GM19455 (cell line): ENCODE data around the gene GALE.
"Not testable (repeated sequence)": the region's sequence is repeated elsewhere in the genome, so short reads cannot be mapped to it uniquely, and the experiment has no call there.

ENCODE experiments used
- ATAC-seq: cut with Tn5 transposase; IDR thresholded peaks from one replicate; pipeline ENCODE4 v1.9.1; 2021; ENCODE audit not compliant: unreplicated experiment

The GALE gene

DNA sequence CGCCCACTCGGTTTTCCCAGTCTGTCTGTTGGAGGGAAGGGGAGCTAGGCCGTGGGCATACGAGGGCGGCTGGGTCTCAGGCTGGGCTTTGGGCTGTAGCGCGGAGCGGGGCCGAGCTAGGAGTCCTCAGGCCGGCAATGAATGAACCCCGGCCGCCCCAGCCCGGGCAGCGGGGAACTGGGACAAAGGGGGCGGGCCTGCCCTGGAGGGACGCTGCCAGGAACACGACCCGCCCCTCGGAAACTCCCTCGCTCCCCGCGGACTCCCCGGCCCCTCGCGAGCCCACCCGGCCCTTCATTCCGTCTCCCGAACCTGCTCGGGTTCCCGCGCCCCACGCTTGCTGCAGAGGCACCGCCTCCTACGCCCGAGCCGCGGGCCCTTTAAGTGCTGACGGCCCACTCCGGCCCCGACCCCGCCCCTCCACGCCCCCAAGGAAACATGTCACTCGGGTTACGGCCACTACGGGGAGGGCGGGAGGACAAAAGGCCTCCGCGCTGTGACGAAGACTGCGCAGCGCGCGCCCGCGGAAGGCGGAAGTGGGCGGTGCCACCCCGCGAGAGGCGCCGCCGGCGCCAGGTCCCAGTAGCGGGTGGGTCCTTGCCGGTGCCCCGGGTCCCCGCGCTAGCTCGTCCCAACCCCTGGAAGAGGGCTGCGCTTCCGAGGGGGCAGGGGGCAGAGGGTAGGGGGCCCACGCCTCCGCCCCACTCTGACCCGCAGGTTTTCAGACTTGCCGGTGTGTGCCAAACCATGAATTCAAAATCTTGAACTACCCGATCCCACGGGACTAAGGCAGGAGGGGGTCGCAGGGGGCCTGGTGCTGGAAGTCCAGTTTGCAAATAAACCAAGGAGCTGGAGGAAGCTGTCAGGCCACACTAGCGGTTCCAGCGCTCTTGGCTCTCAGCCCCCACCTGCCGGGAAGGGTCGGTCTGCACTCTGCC lies at the start of gene GALE:
Gene GALE (minus strand): TSS at position 355 of the 938 bp plus-strand sequence. CDS start 1,747 bp downstream, outside the sequence.
- peak; percentile 74 for ATAC-seq

GRCh38 chr1:23848673-23849616 lies 48.4 kb upstream of the GALE start:
- no peak for ATAC-seq

DNA sequence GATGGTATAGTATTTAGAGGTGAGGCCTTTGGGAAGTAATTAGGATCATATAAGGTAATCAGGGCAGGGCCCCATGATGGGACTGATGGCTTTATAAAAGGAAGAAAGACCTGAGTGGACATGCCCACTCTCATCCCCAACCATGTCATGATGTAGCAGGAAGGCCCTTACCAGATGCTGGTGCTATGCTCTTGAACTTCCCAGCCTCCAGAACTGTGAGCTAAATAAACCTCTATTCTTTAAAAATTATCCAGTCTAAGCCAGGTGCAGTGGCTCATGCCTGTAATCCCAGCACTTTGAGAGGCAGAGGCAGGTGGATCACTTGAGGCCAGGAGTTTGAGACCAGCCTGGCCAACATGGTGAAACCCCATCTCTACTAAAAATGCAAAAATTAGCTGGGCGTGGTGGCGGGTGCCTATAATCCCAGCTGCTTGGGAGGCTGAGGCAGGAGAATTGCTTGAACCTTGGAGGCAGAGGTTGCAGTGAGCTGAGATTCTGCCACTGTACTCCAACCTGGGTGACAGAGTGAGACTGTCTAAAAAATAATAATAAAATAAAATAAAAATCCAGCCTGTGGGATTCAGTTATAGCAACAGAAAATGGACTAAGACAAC lies 47.0 kb upstream of the GALE start:
- not testable (repeated sequence) for ATAC-seq

- no peak for ATAC-seq
These were observed 44.6 kb upstream of the GALE start for GRCh38 chr1:23845163-23845562.

- ATAC-seq, result no peak
These were observed 43.1 kb upstream of the GALE start for GRCh38 chr1:23843644-23844043.

DNA sequence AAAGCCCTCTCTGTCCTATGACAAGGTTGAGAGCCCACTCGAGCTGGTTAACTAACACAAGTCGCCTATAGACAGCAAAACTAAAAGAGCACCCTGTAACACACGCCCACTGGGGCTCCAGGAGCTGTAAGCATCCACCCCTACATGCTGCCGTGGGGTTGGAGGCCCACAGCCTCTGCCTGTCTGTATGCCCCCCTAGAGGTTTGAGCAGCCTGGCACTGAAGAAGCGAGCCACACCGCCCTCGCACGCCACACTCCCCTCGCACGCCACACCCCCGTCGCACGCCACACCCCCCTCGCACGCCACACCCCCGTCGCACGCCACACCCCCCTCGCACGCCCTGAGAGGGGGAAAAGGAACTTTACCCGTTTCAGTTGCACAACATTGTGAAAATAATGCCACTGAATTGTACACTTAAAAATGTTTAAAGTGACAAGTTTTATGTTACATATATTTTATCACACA lies 37.9 kb upstream of the GALE start:
- peak; percentile 63 for ATAC-seq

- no peak for ATAC-seq
These were observed 37.4 kb upstream of the GALE start for GRCh38 chr1:23837908-23838307.

DNA sequence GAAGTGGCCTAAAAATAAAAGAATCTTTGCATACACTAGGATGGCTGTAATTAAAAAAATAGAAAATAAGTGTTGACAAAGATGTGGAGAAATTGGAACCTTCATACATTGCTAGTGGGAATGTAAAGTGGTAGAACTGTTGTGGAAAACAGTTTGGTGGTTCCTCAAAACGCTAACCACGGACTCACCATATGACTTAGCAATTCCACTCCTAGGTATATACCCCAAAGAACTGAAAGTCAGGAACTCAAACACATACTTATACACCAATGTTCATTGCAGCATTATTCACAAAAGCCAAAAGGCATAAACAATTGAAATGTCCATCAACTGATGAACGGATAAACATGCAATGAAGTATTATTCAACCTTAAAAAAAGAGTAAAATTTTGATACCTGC lies 35.5 kb upstream of the GALE start:
- no peak for ATAC-seq

- not testable (repeated sequence) for ATAC-seq
These were observed 33.6 kb upstream of the GALE start for GRCh38 chr1:23834156-23834555.

DNA sequence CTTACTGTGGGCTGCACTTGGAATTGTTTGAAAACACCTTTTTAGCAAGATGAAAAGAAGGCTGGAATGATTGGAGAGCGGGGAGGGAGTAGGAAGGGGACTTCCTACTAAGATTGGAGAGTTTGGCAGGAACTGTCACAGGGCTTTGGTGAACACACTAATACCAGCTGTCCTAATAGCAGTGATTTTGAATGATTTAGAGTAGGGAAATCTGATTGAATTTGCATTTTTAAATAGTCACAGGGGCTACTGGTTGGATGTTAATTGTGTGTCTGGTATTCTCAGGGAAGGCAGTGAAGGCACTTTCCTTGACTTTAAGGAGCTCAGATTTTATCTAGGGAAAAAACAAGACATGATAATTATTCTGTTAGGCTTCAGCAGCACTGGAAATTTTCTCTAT lies 27.2 kb upstream of the GALE start:
- ATAC-seq, result no peak

DNA sequence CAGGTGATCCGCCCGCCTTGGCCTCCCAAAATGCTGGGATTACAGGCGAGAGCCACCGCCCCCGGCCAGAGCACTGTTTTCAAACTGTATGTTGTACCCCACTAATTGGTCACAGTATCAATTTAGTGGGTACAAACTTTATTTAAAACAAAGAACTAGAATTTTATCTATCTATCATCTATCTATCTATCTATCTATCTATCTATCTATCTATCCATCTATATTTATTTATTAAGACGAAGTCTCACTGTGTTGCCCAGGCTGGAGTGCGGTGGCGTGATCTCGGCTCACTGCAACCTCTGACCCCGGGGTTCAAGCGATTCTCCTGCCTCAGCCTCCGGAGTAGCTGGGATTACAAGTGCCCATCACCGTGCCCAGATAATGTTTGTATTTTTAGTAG lies 26.0 kb upstream of the GALE start:
- not testable (repeated sequence) for ATAC-seq

DNA sequence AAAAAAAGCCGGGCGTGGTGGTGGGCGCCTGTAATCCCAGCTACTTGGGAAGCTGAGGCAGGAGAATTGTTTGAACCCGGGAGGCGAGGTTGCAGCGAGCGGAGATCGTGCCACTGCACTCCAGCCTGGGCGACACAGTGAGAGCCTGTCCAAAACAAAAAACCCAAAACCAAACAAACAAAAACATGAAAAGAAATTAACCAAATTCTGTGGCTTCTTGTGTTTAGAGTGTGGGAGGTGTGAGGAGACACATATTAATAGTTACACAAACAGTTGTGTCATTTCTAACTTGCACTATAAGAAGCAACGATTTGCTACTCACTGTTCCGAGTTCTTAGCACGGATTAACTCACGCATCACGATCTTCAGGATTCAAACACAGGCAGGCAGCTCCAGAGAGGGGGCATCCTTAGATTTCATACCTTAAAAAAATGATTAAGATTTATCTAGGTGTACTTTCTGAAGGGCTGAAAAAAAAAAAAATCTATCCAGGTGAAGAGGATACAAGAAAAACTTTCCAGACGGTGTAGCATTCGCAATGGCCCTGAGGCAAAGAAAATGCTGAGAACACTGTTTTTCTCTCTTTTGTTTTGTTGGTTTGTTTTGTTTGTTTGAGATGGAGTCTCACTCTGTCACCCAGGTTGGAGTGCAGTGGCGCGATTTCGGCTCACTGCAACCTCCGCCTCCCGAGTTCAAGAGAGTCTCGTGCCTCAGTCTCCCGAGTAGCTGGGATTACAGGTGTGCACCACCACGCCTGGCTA lies 25.4 kb upstream of the GALE start:
- ATAC-seq, result no peak

DNA sequence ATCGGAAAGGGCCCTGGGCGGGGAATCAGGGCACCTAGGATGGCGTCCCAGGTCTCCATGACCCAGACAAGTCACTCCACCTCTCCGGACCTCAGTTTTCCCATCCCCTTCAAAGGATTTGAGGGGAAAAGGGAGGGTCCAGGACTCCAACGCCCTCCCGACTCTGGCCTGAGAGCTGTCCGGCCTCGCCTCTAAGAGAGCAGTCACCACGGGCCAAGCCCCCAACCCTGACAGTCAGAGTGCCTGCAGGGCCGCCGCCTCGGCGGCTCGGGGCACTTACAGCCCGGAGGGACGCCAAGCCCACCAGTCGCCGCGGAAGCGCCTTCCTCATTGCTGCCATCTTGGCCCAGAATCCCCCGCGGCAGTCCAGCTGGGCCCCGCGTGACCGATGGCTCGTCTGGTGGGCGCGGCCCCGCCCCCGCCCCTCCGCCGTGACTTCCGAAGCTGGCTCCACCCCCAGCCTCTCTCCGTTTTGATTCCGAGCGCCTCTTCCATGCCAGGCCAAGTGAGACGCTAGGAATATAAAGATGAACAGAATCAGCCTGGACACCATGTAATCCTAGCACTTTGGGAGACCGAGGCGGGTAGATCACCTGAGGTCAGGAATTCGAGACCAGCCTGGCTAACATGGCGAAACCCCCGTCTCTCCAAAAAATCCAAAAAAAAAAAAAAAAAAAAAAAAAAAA lies 24.7 kb upstream of the GALE start, which contains the start of gene HMGCL:
Gene HMGCL (minus strand): TSS at position 354 of the 686 bp plus-strand sequence. CDS start 14 bp downstream, at position 340.
- peak; percentile 65 for ATAC-seq

DNA sequence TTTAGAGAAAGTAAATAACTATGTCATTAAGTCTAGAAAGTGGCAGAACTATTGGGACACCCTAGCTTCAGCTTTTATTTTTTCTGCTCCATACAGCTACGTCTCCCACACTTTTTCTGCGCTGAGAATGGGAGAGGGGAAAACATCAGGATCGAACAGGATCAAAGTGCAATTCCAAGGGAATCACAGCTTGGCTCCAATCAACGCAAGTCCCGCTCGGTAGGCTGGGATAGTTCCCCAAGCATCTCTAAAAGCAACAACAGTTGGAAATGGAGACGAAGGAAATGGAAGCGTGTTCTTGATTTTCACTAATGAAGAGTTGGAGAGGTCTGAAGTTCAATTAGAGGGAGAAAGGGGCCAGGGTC lies 24.1 kb upstream of the GALE start:
- ATAC-seq, result no peak

DNA sequence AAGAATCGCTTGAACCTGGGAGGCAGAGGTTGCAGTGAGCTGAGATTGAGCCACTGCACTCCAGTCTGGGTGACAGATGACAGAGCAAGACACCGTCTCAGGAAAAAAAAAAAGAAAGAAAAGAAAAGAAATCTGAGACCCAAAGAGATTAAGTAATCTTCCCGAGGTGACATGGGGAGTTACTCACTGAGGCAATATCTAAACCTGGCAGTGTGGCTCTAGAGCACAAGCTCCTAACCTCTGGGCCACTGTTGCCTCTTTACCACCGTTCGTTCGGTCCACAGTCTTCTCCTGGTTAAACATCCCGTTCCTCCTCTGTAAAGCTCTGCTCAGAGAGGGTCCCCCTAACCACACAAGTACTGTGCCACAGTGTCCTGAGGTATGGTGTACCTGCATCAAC lies 23.2 kb upstream of the GALE start:
- ATAC-seq, result no peak

- ATAC-seq, result no peak
These were observed 17.1 kb upstream of the GALE start for GRCh38 chr1:23817633-23818032.

GRCh38 chr1:23816906-23817305 lies 16.4 kb upstream of the GALE start:
- no peak for ATAC-seq

DNA sequence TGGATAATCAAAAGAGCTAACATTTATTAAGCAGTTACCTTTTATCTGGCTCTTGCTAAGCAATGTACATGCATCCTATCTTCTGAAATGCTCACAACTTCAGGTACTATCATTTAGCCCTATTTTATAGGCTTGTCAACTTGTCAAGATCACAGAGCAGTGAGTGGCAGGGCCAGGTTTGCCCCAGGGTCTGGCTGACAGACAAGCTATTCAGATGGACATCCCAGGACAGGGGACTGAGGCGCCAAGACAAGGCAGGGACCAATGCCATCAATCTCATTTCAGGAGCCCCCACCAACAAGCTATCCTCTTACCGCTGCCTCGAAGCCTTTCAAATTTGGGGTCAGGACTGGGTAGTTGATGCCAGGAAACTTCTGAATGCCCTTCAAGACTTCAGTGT lies 15.8 kb upstream of the GALE start:
- no peak for ATAC-seq

- ATAC-seq, result no peak
These were observed 13.5 kb upstream of the GALE start for GRCh38 chr1:23814016-23814415.
